TTC549 (cell line): ENCODE measurements around the gene APOBEC4.

ENCODE experiments used
- FAIRE-seq: peaks from 2 replicates; lab custom pipeline; 2012; peaks lifted over from hg19 to GRCh38; lab: Jason Lieb, UNC

APOBEC4 gene

DNA sequence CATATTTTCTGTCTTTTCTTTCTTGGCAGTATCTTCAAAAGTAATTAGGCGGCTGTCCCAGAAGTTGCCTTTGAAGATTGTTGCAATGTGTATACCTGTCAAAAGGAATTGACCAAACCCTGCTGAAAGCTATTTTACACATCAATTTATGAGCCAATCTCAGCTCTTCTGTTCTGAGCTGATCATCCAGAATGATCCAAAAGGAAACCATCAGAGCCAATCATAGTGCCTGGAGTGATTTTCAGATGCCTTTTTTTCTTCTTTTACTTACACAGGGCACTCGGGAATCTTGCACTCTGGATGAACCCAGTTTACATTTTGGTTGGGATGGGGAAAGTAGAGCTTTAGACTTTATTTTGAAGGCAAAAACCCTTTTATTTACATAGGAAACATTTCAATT is 21.8 kb upstream of the APOBEC4 start:
- FAIRE-seq = no peak

DNA sequence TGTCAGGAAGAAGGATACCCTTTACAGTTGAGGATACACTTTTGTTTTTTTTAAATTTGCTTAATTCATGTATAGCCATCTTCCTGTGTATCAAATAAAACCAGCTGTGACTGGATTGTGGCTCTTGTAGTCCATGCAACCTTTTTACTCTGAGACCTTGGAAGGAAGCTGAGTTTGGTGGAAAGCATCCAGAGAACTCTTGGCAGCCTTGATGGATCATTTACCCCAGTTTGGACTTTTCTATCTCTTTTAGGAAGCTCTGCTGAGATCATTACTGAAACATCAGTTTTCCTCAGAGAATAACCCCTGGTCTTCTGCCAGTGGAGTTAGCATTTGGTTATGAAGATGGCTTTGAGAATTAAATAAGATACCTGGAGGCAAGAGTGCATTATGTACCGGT is 21.2 kb upstream of the APOBEC4 start:
- FAIRE-seq = no peak

DNA sequence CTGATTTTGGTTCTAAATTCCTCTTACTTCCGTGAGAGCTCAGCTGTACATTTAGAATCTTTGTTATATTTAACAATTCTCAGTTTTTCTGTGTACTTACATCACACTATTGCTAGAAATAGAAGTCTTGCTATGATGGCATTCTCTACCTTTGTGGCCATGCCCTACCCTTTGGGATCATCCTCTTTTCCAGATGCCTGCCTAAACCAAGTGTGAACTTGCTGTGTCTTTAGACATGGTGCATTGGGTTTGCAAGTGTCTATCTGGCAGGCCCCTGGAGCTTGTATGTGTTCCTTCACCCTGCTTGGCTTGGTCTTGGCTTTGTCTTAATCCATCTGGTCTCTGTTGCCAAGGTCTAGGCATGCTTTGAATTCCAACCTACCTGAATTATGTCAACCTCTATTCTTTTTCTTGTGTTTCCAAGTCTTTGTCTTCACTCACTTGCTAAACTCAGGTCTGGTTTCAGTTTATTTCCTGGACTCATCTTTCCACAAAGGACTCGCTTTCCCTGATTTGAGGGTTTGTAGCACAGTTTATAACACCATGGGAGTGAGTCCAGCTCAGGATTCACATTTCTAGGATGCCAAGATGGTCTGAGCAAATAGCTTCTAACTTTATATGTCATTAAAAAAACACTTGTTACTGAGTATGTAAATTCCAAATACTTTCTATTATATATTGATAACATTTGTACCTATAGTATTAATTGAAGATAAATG is 20.6 kb upstream of the APOBEC4 start:
- FAIRE-seq = peak; percentile 34

DNA sequence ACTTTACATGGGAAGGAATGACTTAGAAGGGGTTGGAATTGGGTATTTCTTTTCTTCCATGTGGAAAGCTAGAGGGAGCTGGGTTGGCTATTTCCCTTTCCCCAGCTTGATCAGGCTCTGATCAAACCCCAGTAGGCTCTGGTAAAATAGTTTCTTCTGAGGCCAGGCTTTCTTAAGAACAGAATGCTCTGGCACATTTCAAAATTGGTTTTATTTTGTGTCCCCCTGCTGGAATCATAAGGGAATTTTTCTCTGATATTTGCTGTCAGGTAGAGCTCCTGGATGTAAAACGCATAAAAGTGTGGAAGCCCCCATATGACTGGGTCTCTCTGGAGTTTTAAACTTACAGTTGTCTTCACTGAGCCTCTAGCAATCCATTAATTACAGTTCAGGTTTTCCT is 17.1 kb upstream of the APOBEC4 start:
- no peak for FAIRE-seq

GRCh38 chr1:183656355-183656754 is 3.2 kb upstream of the APOBEC4 start:
- FAIRE-seq = no peak

DNA sequence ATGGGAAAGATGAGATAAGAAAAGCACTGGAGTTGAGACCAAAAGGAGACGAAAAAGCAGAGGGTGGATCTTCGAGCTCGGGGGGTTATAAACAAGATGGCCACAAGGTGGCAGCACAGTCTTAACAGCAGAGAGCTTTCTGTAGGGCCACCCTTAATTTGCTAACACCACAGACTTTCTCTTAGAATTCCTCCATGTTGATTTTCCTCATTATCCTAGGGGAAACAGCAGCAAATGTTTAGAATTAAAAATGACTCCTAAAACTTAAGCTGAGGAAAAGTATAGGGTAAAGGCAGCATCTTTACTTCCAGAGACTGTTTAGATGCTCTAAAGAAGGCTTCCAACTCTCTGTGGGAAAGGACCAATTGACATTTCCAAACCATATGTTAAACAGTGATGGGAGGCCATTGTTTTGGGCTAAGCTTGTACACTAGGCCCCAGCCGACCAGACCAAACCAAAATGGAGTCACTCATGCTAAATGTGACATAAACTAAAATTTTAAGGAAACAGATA is 2.5 kb upstream of the APOBEC4 start:
- FAIRE-seq = peak; percentile 97

- FAIRE-seq = no peak
Observed at GRCh38 chr1:183654706-183655105, 1.6 kb upstream of the APOBEC4 start.

DNA sequence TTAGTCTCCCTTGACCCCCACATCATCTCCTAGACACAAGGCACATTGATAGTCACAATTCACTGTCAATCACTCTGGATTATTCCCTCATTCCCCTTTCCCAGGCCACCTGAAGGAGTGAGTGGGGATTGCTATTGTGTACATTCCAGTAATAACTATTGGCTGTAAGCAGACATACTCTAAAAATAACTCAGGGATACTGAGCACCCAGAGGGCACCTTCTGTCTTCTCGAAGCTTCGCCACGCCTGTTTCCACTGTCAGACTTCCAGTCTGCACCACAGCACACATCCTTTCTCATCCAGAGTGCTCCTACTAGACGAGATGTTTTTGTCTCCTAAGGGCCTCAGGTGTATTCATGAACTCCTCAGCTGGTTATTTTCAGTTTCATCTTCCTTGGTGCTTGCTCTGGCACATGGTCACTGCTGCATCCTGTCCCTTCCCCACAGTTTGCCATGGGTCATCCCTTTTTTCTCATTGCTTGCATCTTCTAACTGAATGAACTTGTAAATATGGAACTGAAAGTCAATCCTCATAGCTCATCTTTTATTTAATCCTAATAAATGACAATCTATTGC is 848 bp upstream of the APOBEC4 start:
- FAIRE-seq = no peak

GRCh38 chr1:183653462-183653794 is 312 bp upstream of the APOBEC4 start:
- FAIRE-seq = no peak

- no peak for FAIRE-seq
Observed at GRCh38 chr1:183652107-183652506, 1.0 kb downstream of the APOBEC4 start.

- no peak for FAIRE-seq
Observed at GRCh38 chr1:183651612-183652011, 1.5 kb downstream of the APOBEC4 start.

- FAIRE-seq = no peak
Observed at GRCh38 chr1:183648042-183648441, 5.1 kb downstream of the APOBEC4 start.

GRCh38 chr1:183646776-183647175 is 6.3 kb downstream of the APOBEC4 start:
- FAIRE-seq = no peak

- no peak for FAIRE-seq
Observed at GRCh38 chr1:183645531-183645930, 7.6 kb downstream of the APOBEC4 start.

DNA sequence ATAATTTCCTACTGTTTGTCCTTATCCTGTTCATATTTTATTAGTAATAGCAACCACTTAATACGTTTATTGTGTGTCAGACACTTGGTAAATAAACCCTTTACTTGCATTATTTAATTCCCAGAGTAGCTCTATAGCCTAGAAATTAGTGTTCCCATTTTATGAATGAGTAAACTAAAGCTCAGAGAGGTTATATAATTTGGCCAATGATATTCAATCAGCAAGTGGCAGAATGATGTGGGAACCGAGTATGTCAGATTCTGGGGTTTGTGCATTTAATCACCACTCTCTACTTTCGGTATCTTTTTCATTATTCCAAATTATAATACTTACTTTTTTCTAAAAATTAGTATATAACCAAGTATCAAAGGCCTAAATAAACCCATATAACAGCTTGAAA is 10.9 kb downstream of the APOBEC4 start:
- no peak for FAIRE-seq

- FAIRE-seq = peak; percentile 83
Observed at GRCh38 chr1:183640193-183640592, 12.9 kb downstream of the APOBEC4 start.

DNA sequence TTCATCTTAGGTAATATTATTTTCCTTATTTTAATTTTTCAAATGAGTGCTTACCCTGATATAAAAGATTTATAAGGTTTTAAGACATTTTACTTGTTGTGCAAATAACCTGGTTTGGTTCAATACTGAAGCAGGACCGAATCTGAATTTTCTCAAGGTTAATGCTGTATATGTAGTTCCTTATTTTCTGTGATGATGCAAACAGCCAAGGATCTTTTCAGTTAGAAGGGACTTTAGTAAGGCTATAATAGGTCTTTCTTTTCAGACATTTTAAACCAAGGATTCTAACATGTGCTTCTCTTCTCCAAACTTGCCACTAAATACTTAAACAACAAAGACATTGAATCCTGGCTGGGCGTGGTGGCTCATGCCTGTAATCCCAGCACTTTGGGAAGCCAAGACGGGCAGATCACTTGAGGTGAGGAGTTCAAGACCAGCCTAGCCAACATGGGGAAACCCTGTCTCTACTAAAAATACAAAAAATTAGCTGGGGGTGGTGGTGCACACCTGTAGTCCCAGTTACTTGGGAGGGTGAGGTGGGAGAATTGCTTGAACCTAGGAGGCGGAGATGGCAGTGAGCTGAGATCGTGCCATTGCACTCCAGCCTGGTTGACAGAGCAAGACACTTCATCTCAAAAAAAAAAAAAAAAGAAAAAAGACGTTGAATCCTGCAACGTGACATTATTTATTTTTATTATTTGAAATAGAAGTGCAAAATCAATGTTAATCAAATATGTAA is 14.3 kb downstream of the APOBEC4 start:
- FAIRE-seq = no peak

DNA sequence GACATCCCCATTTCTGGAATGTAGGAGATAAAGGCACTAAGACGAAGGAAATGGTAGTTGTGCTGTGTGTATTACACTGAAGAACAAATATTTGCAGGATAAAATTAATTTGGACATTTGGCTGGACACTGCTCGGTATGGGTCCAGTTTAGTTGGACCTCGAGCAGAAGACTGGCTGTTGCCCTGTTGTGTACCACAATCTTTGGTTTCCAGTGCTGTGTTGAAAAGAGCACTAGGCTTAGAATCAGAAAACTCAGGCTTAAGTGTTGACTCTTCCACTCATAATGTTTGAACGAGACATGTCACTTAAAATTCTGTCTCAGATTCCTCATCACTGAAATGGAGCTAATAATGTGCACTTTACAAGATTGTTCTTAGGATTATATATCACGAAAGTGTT is 16.3 kb downstream of the APOBEC4 start:
- FAIRE-seq = no peak

DNA sequence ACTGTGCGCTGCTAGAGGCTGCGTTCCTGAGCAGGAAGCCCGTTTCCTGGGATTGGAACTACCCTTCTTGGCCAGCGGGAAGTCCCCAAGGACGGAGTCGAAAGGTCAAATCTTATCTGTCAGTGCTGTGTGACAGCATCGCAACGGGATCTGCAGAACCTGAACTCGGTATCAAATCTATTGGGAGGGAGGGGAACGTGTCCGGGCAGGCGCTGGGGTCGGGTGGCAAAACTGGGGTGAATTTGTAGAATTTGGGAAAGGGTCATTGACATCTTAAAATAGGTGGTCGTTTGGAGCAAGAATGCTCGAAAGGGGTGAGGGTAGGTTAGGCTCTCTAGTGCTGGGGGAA is 16.8 kb downstream of the APOBEC4 start:
- FAIRE-seq = no peak

GRCh38 chr1:183635606-183636333 is 17.3 kb downstream of the APOBEC4 start, which contains the start of gene ARPC5:
Gene ARPC5 (minus strand): TSS chr1:183635783. CDS start chr1:183635659, 124 bp downstream.
- peak; percentile 96 for FAIRE-seq

DNA sequence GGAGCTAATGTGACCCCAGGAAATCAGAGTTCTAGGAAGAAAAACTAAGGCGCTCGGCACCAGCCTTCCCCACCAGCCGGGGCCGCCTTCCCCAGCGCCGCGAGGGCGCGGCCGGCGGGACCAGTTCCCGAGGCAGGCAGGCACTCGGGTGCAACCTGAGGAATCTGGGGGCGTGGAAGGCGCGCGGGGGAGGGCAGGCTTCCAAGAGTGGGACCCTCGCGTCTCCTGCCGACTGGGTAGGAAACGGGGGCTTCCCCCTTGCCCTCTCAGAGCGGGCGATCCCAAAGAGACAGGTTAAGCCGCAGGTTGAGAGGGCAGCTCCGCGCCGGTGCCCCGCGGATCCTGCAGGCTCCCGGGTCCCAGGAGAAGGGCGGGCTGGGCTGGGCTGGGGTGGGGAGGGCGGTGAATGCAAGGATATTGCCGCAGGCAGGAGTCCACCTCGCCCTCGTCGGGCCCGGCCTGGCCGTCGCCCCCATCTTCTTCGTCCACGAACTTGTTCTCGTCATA is 18.0 kb downstream of the APOBEC4 start:
- FAIRE-seq = no peak

- peak; percentile 71 for FAIRE-seq
Observed at GRCh38 chr1:183634429-183635065, 18.6 kb downstream of the APOBEC4 start.
